Liver (tissue), 3 donors: ENCODE results near the gene LCE2C.

Experiments used
- FOXA1 ChIP-seq: IDR thresholded peaks from 2 replicates; pipeline ENCODE4 v1.6.1; 2016; ENCODE audit warnings: antibody characterized with exemption
- GABPA ChIP-seq, 2 donors: IDR thresholded peaks in 1 of 2; conservative IDR thresholded peaks in 1 of 2; 2 replicates each; pipeline ENCODE4 v1.6.1; 2016; ENCODE audit warnings: antibody characterized with exemption in 2 of 2, mild to moderate bottlenecking in 1 of 2, moderate library complexity in 1 of 2
- JUND ChIP-seq, 2 donors: IDR thresholded peaks; 2 replicates each; pipeline ENCODE4 v1.6.1; 2016; ENCODE audit warnings: antibody characterized with exemption in 2 of 2
- TF ChIP-seq, protein P1 (sequence below): fragments of 150-350 bp; IDR thresholded peaks from 2 replicates; pipeline ENCODE4 v1.5.1; 2017; ENCODE audit warnings: improper control_type of control experiment, low read depth, low read length; ENCODE audit not compliant: missing input control
- TF ChIP-seq, protein P2 (sequence below): IDR thresholded peaks from 2 replicates; pipeline ENCODE4 v1.6.1; 2016; ENCODE audit warnings: antibody characterized with exemption
- donor health status: healthy.
- donor health status: healthy.

DNA sequence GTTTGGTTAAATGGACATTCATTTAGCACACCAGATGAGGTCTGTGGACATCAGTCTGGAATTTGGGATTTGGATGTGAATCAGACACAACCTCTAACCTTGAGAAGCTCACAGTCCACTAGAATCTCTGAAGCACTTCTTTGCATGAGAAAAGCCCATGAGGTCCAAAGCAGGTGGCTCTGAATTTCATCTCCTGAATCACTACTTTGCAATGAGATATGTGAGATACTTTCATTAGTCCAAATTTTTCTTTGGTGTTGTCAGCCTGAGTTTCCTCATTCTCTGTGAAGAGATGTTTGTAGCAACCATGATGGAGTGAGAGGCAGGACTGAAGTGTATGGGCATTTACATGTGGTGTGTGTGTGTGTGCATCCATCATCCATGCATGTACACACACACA, 28.4 kb upstream of the LCE2C start:
- TF ChIP-seq, protein P1, sequence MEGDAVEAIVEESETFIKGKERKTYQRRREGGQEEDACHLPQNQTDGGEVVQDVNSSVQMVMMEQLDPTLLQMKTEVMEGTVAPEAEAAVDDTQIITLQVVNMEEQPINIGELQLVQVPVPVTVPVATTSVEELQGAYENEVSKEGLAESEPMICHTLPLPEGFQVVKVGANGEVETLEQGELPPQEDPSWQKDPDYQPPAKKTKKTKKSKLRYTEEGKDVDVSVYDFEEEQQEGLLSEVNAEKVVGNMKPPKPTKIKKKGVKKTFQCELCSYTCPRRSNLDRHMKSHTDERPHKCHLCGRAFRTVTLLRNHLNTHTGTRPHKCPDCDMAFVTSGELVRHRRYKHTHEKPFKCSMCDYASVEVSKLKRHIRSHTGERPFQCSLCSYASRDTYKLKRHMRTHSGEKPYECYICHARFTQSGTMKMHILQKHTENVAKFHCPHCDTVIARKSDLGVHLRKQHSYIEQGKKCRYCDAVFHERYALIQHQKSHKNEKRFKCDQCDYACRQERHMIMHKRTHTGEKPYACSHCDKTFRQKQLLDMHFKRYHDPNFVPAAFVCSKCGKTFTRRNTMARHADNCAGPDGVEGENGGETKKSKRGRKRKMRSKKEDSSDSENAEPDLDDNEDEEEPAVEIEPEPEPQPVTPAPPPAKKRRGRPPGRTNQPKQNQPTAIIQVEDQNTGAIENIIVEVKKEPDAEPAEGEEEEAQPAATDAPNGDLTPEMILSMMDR = no peak
- TF ChIP-seq, protein P2, sequence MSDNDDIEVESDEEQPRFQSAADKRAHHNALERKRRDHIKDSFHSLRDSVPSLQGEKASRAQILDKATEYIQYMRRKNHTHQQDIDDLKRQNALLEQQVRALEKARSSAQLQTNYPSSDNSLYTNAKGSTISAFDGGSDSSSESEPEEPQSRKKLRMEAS = no peak
- TF ChIP-seq GABPA (IDR thresholded peaks at IDR 0.05 in 1 of 2, conservative IDR thresholded peaks at IDR 0.05 in 1 of 2) = no peak
- no peak for TF ChIP-seq JUND (IDR thresholded peaks at IDR 0.05)
- no peak for TF ChIP-seq FOXA1
